Keratinocyte (primary cell): ENCODE data around the gene S100A5.

ENCODE experiments used
- CTCF ChIP-seq, 3 experiments: IDR thresholded peaks in 1 of 3; conservative IDR thresholded peaks in 1 of 3; optimal IDR thresholded peaks in 1 of 3; 2 replicates in 2 of 3; 3 replicates in 1 of 3; pipeline versions ENCODE3 to v1.5.1; 2011; ENCODE audit warnings: low read length in 3 of 3, mild to moderate bottlenecking in 3 of 3, moderate library complexity in 2 of 3, control low read depth in 1 of 3, inconsistent platforms in 1 of 3; ENCODE audit not compliant: insufficient read depth in 2 of 3; ENCODE audit errors: extremely low read depth in 1 of 3
- EZH2 ChIP-seq: IDR thresholded peaks from one replicate; pipeline ENCODE4 v1.6.1; 2012; ENCODE audit warnings: inconsistent platforms, mild to moderate bottlenecking, low read length, moderate library complexity

GRCh38 chr1:153571706-153572105 is 31.0 kb upstream of the S100A5 start:
- TF ChIP-seq CTCF (optimal IDR thresholded peaks at IDR 0.05 in 1 of 3, IDR thresholded peaks at IDR 0.05 in 1 of 3, conservative IDR thresholded peaks at IDR 0.05 in 1 of 3; ENCODE audit: extremely low read depth in 1 of 3, insufficient read depth in 2 of 3, low read length in 3 of 3) (no peak), EZH2 (no peak)
